GM23338 (cell line): ENCODE measurements around the gene ENTREP3.

Experiments used
- CREB1 ChIP-seq: fragments of 250-450 bp; sonication (Bioruptor Pico); IDR thresholded peaks from 2 replicates; pipeline ENCODE4 v1.5.0; 2020; ENCODE audit warnings: low read depth, mild to moderate bottlenecking, moderate library complexity
- EZH2 ChIP-seq: fragments of 200-600 bp; sonication (generic); IDR thresholded peaks from one replicate; pipeline ENCODE4 v1.8.0; 2017; ENCODE audit warnings: antibody characterized with exemption, mild to moderate bottlenecking, low read depth; ENCODE audit not compliant: unreplicated experiment
- EZH2phosphoT487 ChIP-seq: fragments of 200-600 bp; sonication (generic); IDR thresholded peaks from one replicate; pipeline ENCODE4 v1.8.1; 2018; ENCODE audit warnings: antibody characterized with exemption; ENCODE audit not compliant: unreplicated experiment
- NANOG ChIP-seq: IDR thresholded peaks from 2 replicates; pipeline ENCODE4 v1.6.1; 2016; ENCODE audit warnings: antibody characterized with exemption, borderline replicate concordance
- POLR2AphosphoS5 ChIP-seq: IDR thresholded peaks from 2 replicates; pipeline ENCODE4 v1.6.1; 2016; ENCODE audit warnings: antibody characterized with exemption, low read depth
- STAT1 ChIP-seq: IDR thresholded peaks from one replicate; pipeline ENCODE4 v1.6.1; 2016; ENCODE audit warnings: antibody characterized with exemption; ENCODE audit not compliant: unreplicated experiment
- ZNF331 ChIP-seq: fragments of 250-450 bp; sonication (Bioruptor Pico); IDR thresholded peaks from 2 replicates; pipeline ENCODE4 v1.5.0; 2020; ENCODE audit warnings: low read depth, mild to moderate bottlenecking, moderate library complexity
- TF ChIP-seq, protein P1 (sequence below), 2 experiments: fragments of 200-600 bp in 1 of 2; sonication (generic) in 1 of 2; conservative IDR thresholded peaks; 2 replicates each; pipeline versions ENCODE4 v1.5.1 to v1.6.1; 2016 to 2017; ENCODE audit warnings: antibody characterized with exemption in 2 of 2, low read depth in 2 of 2, mild to moderate bottlenecking in 2 of 2, moderate library complexity in 1 of 2
- TF ChIP-seq, protein P2 (sequence below): IDR thresholded peaks from one replicate; pipeline ENCODE4 v1.6.1; 2018; ENCODE audit warnings: antibody characterized with exemption; ENCODE audit not compliant: unreplicated experiment
- TF ChIP-seq, protein P3 (sequence below): IDR thresholded peaks from 2 replicates; pipeline ENCODE4 v1.6.1; 2016; ENCODE audit warnings: antibody characterized with exemption

DNA sequence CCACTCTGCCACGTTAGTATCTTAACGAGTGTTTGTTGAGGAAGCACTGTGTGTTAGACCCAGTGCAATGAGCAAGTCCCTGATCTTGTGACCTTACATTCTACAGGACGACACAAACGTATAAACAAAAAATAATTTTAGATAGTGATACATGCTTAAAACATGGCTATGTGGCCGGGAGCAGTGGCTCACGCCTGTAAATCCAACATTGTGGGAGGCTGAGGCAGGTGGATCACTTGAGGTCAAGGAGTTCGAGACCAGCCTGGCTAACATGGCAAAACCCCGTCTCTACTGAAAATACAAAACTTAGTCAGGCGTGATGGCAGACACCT is 27.2 kb downstream of the ENTREP3 start:
- TF ChIP-seq STAT1 (no peak), POLR2AphosphoS5 (no peak), CREB1 (CRISPR knock-in tag) (no peak), EZH2phosphoT487 (no peak), NANOG (no peak), EZH2 (no peak), ZNF331 (CRISPR knock-in tag) (no peak)
- TF ChIP-seq, protein P1, sequence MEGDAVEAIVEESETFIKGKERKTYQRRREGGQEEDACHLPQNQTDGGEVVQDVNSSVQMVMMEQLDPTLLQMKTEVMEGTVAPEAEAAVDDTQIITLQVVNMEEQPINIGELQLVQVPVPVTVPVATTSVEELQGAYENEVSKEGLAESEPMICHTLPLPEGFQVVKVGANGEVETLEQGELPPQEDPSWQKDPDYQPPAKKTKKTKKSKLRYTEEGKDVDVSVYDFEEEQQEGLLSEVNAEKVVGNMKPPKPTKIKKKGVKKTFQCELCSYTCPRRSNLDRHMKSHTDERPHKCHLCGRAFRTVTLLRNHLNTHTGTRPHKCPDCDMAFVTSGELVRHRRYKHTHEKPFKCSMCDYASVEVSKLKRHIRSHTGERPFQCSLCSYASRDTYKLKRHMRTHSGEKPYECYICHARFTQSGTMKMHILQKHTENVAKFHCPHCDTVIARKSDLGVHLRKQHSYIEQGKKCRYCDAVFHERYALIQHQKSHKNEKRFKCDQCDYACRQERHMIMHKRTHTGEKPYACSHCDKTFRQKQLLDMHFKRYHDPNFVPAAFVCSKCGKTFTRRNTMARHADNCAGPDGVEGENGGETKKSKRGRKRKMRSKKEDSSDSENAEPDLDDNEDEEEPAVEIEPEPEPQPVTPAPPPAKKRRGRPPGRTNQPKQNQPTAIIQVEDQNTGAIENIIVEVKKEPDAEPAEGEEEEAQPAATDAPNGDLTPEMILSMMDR (conservative IDR thresholded peaks at IDR 0.05; ENCODE audit: low read depth in 2 of 2): 0 out of 4 replicates have a peak, but pooled peaks of 1 of the 2 experiments have one; percentile 20
- TF ChIP-seq, protein P2, sequence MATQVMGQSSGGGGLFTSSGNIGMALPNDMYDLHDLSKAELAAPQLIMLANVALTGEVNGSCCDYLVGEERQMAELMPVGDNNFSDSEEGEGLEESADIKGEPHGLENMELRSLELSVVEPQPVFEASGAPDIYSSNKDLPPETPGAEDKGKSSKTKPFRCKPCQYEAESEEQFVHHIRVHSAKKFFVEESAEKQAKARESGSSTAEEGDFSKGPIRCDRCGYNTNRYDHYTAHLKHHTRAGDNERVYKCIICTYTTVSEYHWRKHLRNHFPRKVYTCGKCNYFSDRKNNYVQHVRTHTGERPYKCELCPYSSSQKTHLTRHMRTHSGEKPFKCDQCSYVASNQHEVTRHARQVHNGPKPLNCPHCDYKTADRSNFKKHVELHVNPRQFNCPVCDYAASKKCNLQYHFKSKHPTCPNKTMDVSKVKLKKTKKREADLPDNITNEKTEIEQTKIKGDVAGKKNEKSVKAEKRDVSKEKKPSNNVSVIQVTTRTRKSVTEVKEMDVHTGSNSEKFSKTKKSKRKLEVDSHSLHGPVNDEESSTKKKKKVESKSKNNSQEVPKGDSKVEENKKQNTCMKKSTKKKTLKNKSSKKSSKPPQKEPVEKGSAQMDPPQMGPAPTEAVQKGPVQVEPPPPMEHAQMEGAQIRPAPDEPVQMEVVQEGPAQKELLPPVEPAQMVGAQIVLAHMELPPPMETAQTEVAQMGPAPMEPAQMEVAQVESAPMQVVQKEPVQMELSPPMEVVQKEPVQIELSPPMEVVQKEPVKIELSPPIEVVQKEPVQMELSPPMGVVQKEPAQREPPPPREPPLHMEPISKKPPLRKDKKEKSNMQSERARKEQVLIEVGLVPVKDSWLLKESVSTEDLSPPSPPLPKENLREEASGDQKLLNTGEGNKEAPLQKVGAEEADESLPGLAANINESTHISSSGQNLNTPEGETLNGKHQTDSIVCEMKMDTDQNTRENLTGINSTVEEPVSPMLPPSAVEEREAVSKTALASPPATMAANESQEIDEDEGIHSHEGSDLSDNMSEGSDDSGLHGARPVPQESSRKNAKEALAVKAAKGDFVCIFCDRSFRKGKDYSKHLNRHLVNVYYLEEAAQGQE: no peak
- TF ChIP-seq, protein P3, sequence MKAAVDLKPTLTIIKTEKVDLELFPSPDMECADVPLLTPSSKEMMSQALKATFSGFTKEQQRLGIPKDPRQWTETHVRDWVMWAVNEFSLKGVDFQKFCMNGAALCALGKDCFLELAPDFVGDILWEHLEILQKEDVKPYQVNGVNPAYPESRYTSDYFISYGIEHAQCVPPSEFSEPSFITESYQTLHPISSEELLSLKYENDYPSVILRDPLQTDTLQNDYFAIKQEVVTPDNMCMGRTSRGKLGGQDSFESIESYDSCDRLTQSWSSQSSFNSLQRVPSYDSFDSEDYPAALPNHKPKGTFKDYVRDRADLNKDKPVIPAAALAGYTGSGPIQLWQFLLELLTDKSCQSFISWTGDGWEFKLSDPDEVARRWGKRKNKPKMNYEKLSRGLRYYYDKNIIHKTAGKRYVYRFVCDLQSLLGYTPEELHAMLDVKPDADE: no peak
